ENCODE data around the gene ZNF766. TPM values are rescaled to one million over a fixed set of nuclear protein-coding genes. Genes with fewer than 3 reads are reported as not detected.

ZNF766 gene
- total and polyA plus RNA-seq, 2 of the 8 experiments (the other 6 are each of a cell fraction or from before 2014, with no cell fraction given), result 8.3 to 31.9 TPM

- no peak overlapping the region for H2AK5ac ChIP-seq (ENCODE audit: low read depth, low read length)
- no peaks in the 10 kb centered on the region for H3K9me3 ChIP-seq (ENCODE audit: insufficient read depth in 2 of 2, low read depth in 1 of 2, low read length in 1 of 2)
- no peak overlapping the region for H2BK12ac ChIP-seq (ENCODE audit: low read depth, low read length)
- no peak overlapping the region for H3K14ac ChIP-seq (ENCODE audit: insufficient read length)
- POLR2A ChIA-PET (ENCODE audit: partially characterized antibody), result interaction anchor here (0.6 to 1.3 kb wide), 4 partner anchors 14 to 712 kb away, joined by 3 to 6 read pairs (median 3); no protein-coding TSS in a partner anchor
- FAIRE-seq (no peak), DNase-seq (ENCODE audit: low read depth in 1 of 2, low spot score in 2 of 2) (no peak)
- no peak overlapping the region for H2BK20ac ChIP-seq (ENCODE audit: low read length)
- no peaks in the 10 kb centered on the region for H3K27me3 ChIP-seq (replicated peaks in 1 of 4; ENCODE audit: control insufficient read depth in 3 of 4, extremely low read depth in 1 of 4, insufficient read depth in 3 of 4, low read length in 3 of 4)
- H2AFZ ChIP-seq (ENCODE audit: low read length), result no peak overlapping the region
- no peak overlapping the region for H3K4me2 ChIP-seq (ENCODE audit: insufficient read depth in 1 of 2, low read depth in 2 of 2, low read length in 2 of 2)
- H4K20me1 ChIP-seq (replicated peaks in 1 of 2; ENCODE audit: control insufficient read depth in 1 of 2, insufficient read depth in 2 of 2, low read length in 2 of 2), result peaks cover 0 to 7% of the 10 kb centered on the region in 2 experiments
- no peak overlapping the region for H2BK120ac ChIP-seq (replicated peaks; ENCODE audit: low read depth, low read length)
- WGBS, 2 experiments (ENCODE audit: extremely low coverage in 1 of 2, insufficient coverage in 1 of 2, insufficient read length in 1 of 2, insufficient replicate concordance in 2 of 2, low coverage in 1 of 2, low lambda C conversion rate in 2 of 2, missing lambda C conversion rate in 1 of 2), result 94% methylated on average over 3 of the region's 3 CpGs; no CpG with 5 or more reads in 1 of the 2 experiments
- no peak overlapping the region for H2BK15ac ChIP-seq (ENCODE audit: low read length)
- H3K23me2 ChIP-seq (ENCODE audit: low read depth, low read length), result peaks cover 2% of the 10 kb centered on the region; the same call in 1 of the 2 replicates
- H3K79me1 ChIP-seq (ENCODE audit: low read depth, low read length), result no peaks in the 10 kb centered on the region
- no peak overlapping the region for H4K91ac ChIP-seq (replicated peaks; ENCODE audit: insufficient read length, low read length)
- H3K4ac ChIP-seq (replicated peaks; ENCODE audit: insufficient read length, low read depth, low read length), result no peak overlapping the region
- no peaks in the 10 kb centered on the region for H3K79me2 ChIP-seq (ENCODE audit: control insufficient read depth in 1 of 2, insufficient read depth in 2 of 2, low read length in 2 of 2)
- no peaks in the 10 kb centered on the region for H3K4me1 ChIP-seq (replicated peaks in 1 of 4; ENCODE audit: control insufficient read depth in 3 of 4, insufficient read depth in 4 of 4, low read length in 3 of 4)
- H3K27ac ChIP-seq (ENCODE audit: low read depth, low read length), result no peak overlapping the region
- no peak overlapping the region for H3K23ac ChIP-seq (ENCODE audit: insufficient read length)
- H3K36me3 ChIP-seq (ENCODE audit: control insufficient read depth in 2 of 4, insufficient read depth in 4 of 4, low read length in 3 of 4), result peaks cover 0 to 43% (median 22%) of the 10 kb centered on the region in 4 experiments; a peak in 7 of 8 replicates
- no peak overlapping the region for H4K8ac ChIP-seq (ENCODE audit: extremely low read depth, insufficient read depth, low read length)
- H4K5ac ChIP-seq (ENCODE audit: insufficient read length, low read depth, low read length), result no peak overlapping the region
- H3K4me3 ChIP-seq (ENCODE audit: extremely low read depth in 1 of 4, insufficient read depth in 2 of 4, low read depth in 3 of 4, low read length in 4 of 4), result no peak overlapping the region
- H3K9ac ChIP-seq (replicated peaks in 1 of 4; ENCODE audit: extremely low read depth in 1 of 4, low read depth in 3 of 4, low read length in 3 of 4), result no peak overlapping the region
- CTCF ChIA-PET (ENCODE audit: partially characterized antibody), result no interaction called here
- H3K18ac ChIP-seq (ENCODE audit: extremely low read depth, low read length), result no peak overlapping the region
- no peak overlapping the region for H2BK5ac ChIP-seq (ENCODE audit: low read depth, low read length)
- H3K56ac ChIP-seq (replicated peaks; ENCODE audit: insufficient read length, low read depth, low read length), result no peak overlapping the region
- TF ChIP-seq POU5F1 (IDR thresholded peaks at IDR 0.05; ENCODE audit: low read depth, low read length), result no peak
- no peak for TF ChIP-seq YY1 (IDR thresholded peaks at IDR 0.05; ENCODE audit: low read depth, low read length)
- no peak for TF ChIP-seq MAFK (IDR thresholded peaks at IDR 0.05; ENCODE audit: low read depth, low read length)
- TF ChIP-seq KDM5A (IDR thresholded peaks at IDR 0.05; ENCODE audit: low read length), result no peak
- TF ChIP-seq ASH2L (IDR thresholded peaks at IDR 0.05; ENCODE audit: low read length), result no peak
- TF ChIP-seq TEAD4 (IDR thresholded peaks at IDR 0.05; ENCODE audit: low read depth, low read length), result no peak
- TF ChIP-seq RNF2 (IDR thresholded peaks at IDR 0.05; ENCODE audit: borderline replicate concordance, low read depth, low read length, missing control alignments, poor library complexity, severe bottlenecking), result no peak
- no peak for TF ChIP-seq TCF12 (IDR thresholded peaks at IDR 0.05; ENCODE audit: low read depth, low read length)
- no peak for TF ChIP-seq RBBP5 (IDR thresholded peaks at IDR 0.05; ENCODE audit: borderline replicate concordance, low read depth, low read length)
- TF ChIP-seq, protein P1, sequence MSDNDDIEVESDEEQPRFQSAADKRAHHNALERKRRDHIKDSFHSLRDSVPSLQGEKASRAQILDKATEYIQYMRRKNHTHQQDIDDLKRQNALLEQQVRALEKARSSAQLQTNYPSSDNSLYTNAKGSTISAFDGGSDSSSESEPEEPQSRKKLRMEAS (IDR thresholded peaks at IDR 0.05), result no peak
- TF ChIP-seq FOSL1 (IDR thresholded peaks at IDR 0.05; ENCODE audit: insufficient read depth, low read depth, low read length), result no peak
- no peak for TF ChIP-seq CBX8 (IDR thresholded peaks at IDR 0.05; ENCODE audit: borderline replicate concordance, low read depth, low read length)
- TF ChIP-seq EP300 (IDR thresholded peaks at IDR 0.05; ENCODE audit: borderline replicate concordance in 1 of 2, low read depth in 2 of 2, low read length in 2 of 2), result no peak
- TF ChIP-seq JUND (IDR thresholded peaks at IDR 0.05; ENCODE audit: low read length), result no peak
- TF ChIP-seq POLR2A (IDR thresholded peaks at IDR 0.05; ENCODE audit: control extremely low read depth in 1 of 2, low read depth in 2 of 2, low read length in 2 of 2), result no peak; a peak in 1 of 3 replicates
These were observed 22.4 kb downstream of the ZNF766 start for GRCh38 chr19:52291781-52292180.

Data from H1 (cell line).